DOHH2 (cell line): ENCODE measurements around the gene MESD.

Experiments used
- CTCF ChIP-seq: fragments of 200-600 bp; sonication (generic); IDR thresholded peaks from one replicate; pipeline ENCODE4 v1.5.1; 2014; ENCODE audit warnings: antibody characterized with exemption, mild to moderate bottlenecking, low read depth, low read length; ENCODE audit not compliant: poor library complexity, severe bottlenecking
- EZH2phosphoT487 ChIP-seq: fragments of 200-600 bp; sonication (generic); IDR thresholded peaks from 2 replicates; pipeline ENCODE4 v1.6.1; 2017; ENCODE audit warnings: borderline replicate concordance, mild to moderate bottlenecking, antibody characterized with exemption, low read length, moderate library complexity, mixed read lengths

DNA sequence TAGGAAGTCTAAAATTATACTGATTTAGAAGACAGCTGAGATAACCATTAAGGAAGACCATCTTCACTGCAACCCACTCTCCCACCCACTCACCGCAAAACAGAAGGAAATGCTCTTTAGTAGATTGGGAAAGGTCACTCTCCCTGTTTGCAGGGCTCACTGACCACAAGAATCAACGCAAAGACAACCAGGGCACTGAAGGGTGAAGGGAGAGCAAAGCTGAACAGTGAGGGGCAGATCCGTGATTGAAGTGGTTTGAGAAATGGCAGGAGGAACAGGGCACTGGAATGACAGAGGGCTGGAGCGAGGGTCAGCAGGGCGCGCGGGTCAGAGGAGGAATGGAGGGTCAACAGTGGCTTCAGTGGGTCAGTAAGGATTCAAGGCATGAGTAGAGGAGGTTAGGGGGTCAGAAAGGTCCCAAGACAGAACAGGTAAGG is 520 bp downstream of the MESD start:
- TF ChIP-seq CTCF: no peak
- TF ChIP-seq EZH2phosphoT487: no peak
